Measurements from ENCODE around the gene YIPF6. TPM values are rescaled to one million over a fixed set of nuclear protein-coding genes. Genes with fewer than 3 reads are reported as not detected.
"Not testable (repeated sequence)": the region's sequence is repeated elsewhere in the genome, so short reads cannot be mapped to it uniquely, and the experiment has no call there.

Gene YIPF6
- total RNA-seq, 1 donor from 2014 or later, result 33.3 TPM

- no peak overlapping the region for H3K4me3 Mint-ChIP-seq
- no peak for DNase-seq (ENCODE audit: low spot score in 2 of 2, unreplicated experiment in 2 of 2)
- H3K27ac Mint-ChIP-seq, result no peak overlapping the region
- TF ChIP-seq CTCF (IDR thresholded peaks at IDR 0.05; ENCODE audit: unreplicated experiment), result no peak
- no peaks in the 10 kb centered on the region for H3K4me1 Mint-ChIP-seq
- H3K9me3 Mint-ChIP-seq, result peaks cover 9% of the 10 kb centered on the region
- H3K36me3 Mint-ChIP-seq, result no peaks in the 10 kb centered on the region
- H3K27me3 Mint-ChIP-seq (ENCODE audit: low read depth), result no peaks in the 10 kb centered on the region
These were observed 6.3 kb upstream of the YIPF6 start for GRCh38 chrX:68492583-68492982.

GRCh38 chrX:68493776-68494175 is 5.1 kb upstream of the YIPF6 start:
- not testable (repeated sequence) for DNase-seq (ENCODE audit: low spot score in 2 of 2, unreplicated experiment in 2 of 2); H3K4me1 Mint-ChIP-seq; H3K27me3 Mint-ChIP-seq (ENCODE audit: low read depth); H3K27ac Mint-ChIP-seq; H3K36me3 Mint-ChIP-seq; H3K9me3 Mint-ChIP-seq; H3K4me3 Mint-ChIP-seq

GRCh38 chrX:68498044-68498507 is 775 bp upstream of the YIPF6 start:
- no peak for TF ChIP-seq CTCF (IDR thresholded peaks at IDR 0.05; ENCODE audit: unreplicated experiment)
- peaks cover 3% of the 10 kb centered on the region for H3K4me1 Mint-ChIP-seq
- H3K36me3 Mint-ChIP-seq, result no peaks in the 10 kb centered on the region
- no peaks in the 10 kb centered on the region for H3K27me3 Mint-ChIP-seq (ENCODE audit: low read depth)
- peak overlapping the region; percentile 91 for H3K4me3 Mint-ChIP-seq
- H3K27ac Mint-ChIP-seq, result peak overlapping the region; percentile 98
- H3K9me3 Mint-ChIP-seq, result peaks cover 11% of the 10 kb centered on the region
- DNase-seq (ENCODE audit: low spot score in 2 of 2, unreplicated experiment in 2 of 2), result no peak

- Mint-ChIP-seq H3K4me1 (peaks cover 3% of the 10 kb centered on the region), H3K36me3 (no peaks in the 10 kb centered on the region), H3K9me3 (peaks cover 6% of the 10 kb centered on the region), H3K27me3 (ENCODE audit: low read depth) (no peaks in the 10 kb centered on the region), H3K4me3 (peak overlapping the region; percentile 91), H3K27ac (peak overlapping the region; percentile 98)
- no peak for TF ChIP-seq CTCF (IDR thresholded peaks at IDR 0.05; ENCODE audit: unreplicated experiment)
- DNase-seq (ENCODE audit: low spot score in 2 of 2, unreplicated experiment in 2 of 2), result no peak
These were observed 973 bp downstream of the YIPF6 start for GRCh38 chrX:68499543-68500504.

GRCh38 chrX:68503836-68504636 is 5.2 kb downstream of the YIPF6 start:
- TF ChIP-seq CTCF (IDR thresholded peaks at IDR 0.05; ENCODE audit: unreplicated experiment), result no peak
- Mint-ChIP-seq H3K4me1 (peaks cover 3% of the 10 kb centered on the region), H3K36me3 (peaks cover 2% of the 10 kb centered on the region), H3K9me3 (peaks cover 5% of the 10 kb centered on the region), H3K27me3 (ENCODE audit: low read depth) (no peaks in the 10 kb centered on the region), H3K27ac (no peak overlapping the region), H3K4me3 (no peak overlapping the region)
- no peak for DNase-seq (ENCODE audit: low spot score in 2 of 2, unreplicated experiment in 2 of 2)

- no peaks in the 10 kb centered on the region for H3K27me3 Mint-ChIP-seq (ENCODE audit: low read depth)
- DNase-seq (ENCODE audit: low spot score in 2 of 2, unreplicated experiment in 2 of 2), result no peak
- no peak overlapping the region for H3K4me3 Mint-ChIP-seq
- H3K36me3 Mint-ChIP-seq, result peaks cover 6% of the 10 kb centered on the region
- H3K27ac Mint-ChIP-seq, result no peak overlapping the region
- peaks cover 3% of the 10 kb centered on the region for H3K4me1 Mint-ChIP-seq
- H3K9me3 Mint-ChIP-seq, result peaks cover 9% of the 10 kb centered on the region
- no peak for TF ChIP-seq CTCF (IDR thresholded peaks at IDR 0.05; ENCODE audit: unreplicated experiment)
These were observed 7.8 kb downstream of the YIPF6 start for GRCh38 chrX:68506649-68507048.
